Measurements from ENCODE around the gene ZNF441.
"Not testable (repeated sequence)": the region's sequence is repeated elsewhere in the genome, so short reads cannot be mapped to it uniquely, and the experiment has no call there.

The ZNF441 gene

DNA sequence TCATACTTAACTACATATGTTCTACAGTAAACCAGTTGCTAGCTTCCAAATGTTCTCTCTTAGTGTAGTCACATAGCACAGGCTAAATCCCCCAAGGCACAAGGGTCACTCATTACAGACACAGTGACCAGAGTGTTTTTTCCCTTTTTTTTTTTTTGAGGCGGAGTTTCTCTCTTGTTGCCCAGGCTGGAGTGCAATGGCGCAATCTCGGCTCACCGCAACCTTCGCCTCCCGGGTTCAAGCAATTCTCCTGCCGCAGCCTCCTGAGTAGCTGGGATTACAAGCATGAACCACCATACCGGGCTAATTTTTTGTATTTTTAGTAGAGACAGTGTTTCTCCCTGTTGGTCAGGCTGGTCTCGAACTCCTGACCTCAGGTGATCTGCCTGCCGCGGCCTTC lies 9.9 kb downstream of the ZNF441 start:
- not testable (repeated sequence) for H3K79me2 ChIP-seq (ENCODE audit: insufficient read depth, low read length); H4K20me1 ChIP-seq (ENCODE audit: insufficient read depth, low read length, poor library complexity, severe bottlenecking); H3K27me3 ChIP-seq (ENCODE audit: insufficient read depth, low read length, poor library complexity, severe bottlenecking); H3K9ac ChIP-seq (ENCODE audit: low read depth, low read length, poor library complexity, severe bottlenecking); H3K9me2 ChIP-seq (replicated peaks; ENCODE audit: low read depth, low read length); H3K4me2 ChIP-seq (ENCODE audit: low read depth, low read length, poor library complexity, severe bottlenecking); H3K4me1 ChIP-seq (ENCODE audit: insufficient read depth, low read length, poor library complexity, severe bottlenecking); H2AFZ ChIP-seq (ENCODE audit: low read length); H3F3A ChIP-seq (ENCODE audit: low read depth); H3K4me3 ChIP-seq (ENCODE audit: low read length, poor library complexity, severe bottlenecking)
- peaks cover 30% of the 10 kb centered on the region for H3K9me3 ChIP-seq (ENCODE audit: insufficient read depth, low read depth, low read length)
- peaks cover 43% of the 10 kb centered on the region for H3K36me3 ChIP-seq (ENCODE audit: insufficient read depth, low read length)

GRCh38 chr19:11780431-11781020 lies 13.7 kb downstream of the ZNF441 start:
- H4K20me1 ChIP-seq (ENCODE audit: insufficient read depth, low read length, poor library complexity, severe bottlenecking), result no peaks in the 10 kb centered on the region
- H3K36me3 ChIP-seq (ENCODE audit: insufficient read depth, low read length), result peaks cover 48% of the 10 kb centered on the region
- no peaks in the 10 kb centered on the region for H3K4me1 ChIP-seq (ENCODE audit: insufficient read depth, low read length, poor library complexity, severe bottlenecking)
- H3K9ac ChIP-seq (ENCODE audit: low read depth, low read length, poor library complexity, severe bottlenecking), result no peak overlapping the region
- H3K9me2 ChIP-seq (replicated peaks; ENCODE audit: low read depth, low read length), result no peaks in the 10 kb centered on the region
- peaks cover 50% of the 10 kb centered on the region for H3K9me3 ChIP-seq (ENCODE audit: insufficient read depth, low read depth, low read length)
- no peak overlapping the region for H3K4me3 ChIP-seq (ENCODE audit: low read length, poor library complexity, severe bottlenecking)
- H2AFZ ChIP-seq (ENCODE audit: low read length), result no peak overlapping the region
- H3K79me2 ChIP-seq (ENCODE audit: insufficient read depth, low read length), result no peaks in the 10 kb centered on the region
- H3F3A ChIP-seq (ENCODE audit: low read depth), result no peaks in the 10 kb centered on the region
- H3K4me2 ChIP-seq (ENCODE audit: low read depth, low read length, poor library complexity, severe bottlenecking), result no peak overlapping the region
- no peak for TF ChIP-seq EZH2phosphoT487 (IDR thresholded peaks at IDR 0.05; ENCODE audit: borderline replicate concordance)
- TF ChIP-seq CTCF (conservative IDR thresholded peaks at IDR 0.05; ENCODE audit: low read length), result no peak
- peaks cover 8% of the 10 kb centered on the region for H3K27me3 ChIP-seq (ENCODE audit: insufficient read depth, low read length, poor library complexity, severe bottlenecking)

DNA sequence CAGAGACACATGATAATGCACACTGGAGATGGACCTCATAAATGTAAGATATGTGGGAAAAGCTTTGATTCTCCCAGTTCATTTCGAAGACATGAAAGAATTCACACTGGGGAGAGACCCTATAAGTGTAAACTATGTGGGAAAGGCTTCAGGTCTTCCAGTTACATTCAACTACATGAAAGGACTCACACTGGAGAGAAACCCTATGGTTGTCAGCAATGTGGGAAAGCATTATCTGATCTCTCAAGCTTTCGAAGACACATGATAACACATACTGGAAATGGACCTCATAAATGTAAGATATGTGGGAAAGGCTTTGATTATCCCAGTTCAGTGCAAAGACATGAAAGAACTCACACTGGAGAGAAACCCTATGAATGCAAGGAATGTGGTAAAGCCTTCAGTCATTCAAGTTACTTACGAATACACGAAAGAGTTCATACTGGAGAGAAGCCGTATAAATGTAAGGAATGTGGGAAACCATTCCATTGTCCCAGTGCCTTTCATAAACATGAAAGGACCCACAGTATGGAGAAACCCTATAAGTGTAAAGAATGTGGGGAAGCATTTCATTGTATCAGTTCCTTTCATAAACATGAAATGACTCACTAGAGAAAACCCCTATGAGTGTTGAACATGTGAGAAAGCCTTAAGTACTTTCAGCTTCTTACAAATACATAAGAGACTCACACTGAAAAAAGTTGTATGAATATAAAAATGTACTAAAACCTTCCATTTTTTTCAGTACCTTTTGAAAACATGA lies 14.7 kb downstream of the ZNF441 start:
- Histone ChIP-seq H3K9me2 (replicated peaks; ENCODE audit: low read depth, low read length) (no peaks in the 10 kb centered on the region), H3K36me3 (ENCODE audit: insufficient read depth, low read length) (peaks cover 48% of the 10 kb centered on the region), H3K9me3 (ENCODE audit: insufficient read depth, low read depth, low read length) (peaks cover 50% of the 10 kb centered on the region), H3K27me3 (ENCODE audit: insufficient read depth, low read length, poor library complexity, severe bottlenecking) (peaks cover 8% of the 10 kb centered on the region), H3K9ac (ENCODE audit: low read depth, low read length, poor library complexity, severe bottlenecking) (no peak overlapping the region), H4K20me1 (ENCODE audit: insufficient read depth, low read length, poor library complexity, severe bottlenecking) (no peaks in the 10 kb centered on the region), H3K79me2 (ENCODE audit: insufficient read depth, low read length) (no peaks in the 10 kb centered on the region), H3K4me1 (ENCODE audit: insufficient read depth, low read length, poor library complexity, severe bottlenecking) (no peaks in the 10 kb centered on the region), H3K4me2 (ENCODE audit: low read depth, low read length, poor library complexity, severe bottlenecking) (no peak overlapping the region), H2AFZ (ENCODE audit: low read length) (no peak overlapping the region), H3K4me3 (ENCODE audit: low read length, poor library complexity, severe bottlenecking) (no peak overlapping the region), H3F3A (ENCODE audit: low read depth) (no peaks in the 10 kb centered on the region)
- TF ChIP-seq EZH2phosphoT487 (IDR thresholded peaks at IDR 0.05; ENCODE audit: borderline replicate concordance), result no peak
- TF ChIP-seq CTCF (conservative IDR thresholded peaks at IDR 0.05; ENCODE audit: low read length), result no peak

Measured in Loucy (cell line).